Cardiac septum (tissue), 1 donor: ENCODE results near the gene PPP1R3D. TPM values are rescaled to one million over a fixed set of nuclear protein-coding genes. Genes with fewer than 3 reads are reported as not detected.
"Not testable (repeated sequence)": the region's sequence is repeated elsewhere in the genome, so short reads cannot be mapped to it uniquely, and the experiment has no call there.

Experiments
- DNase-seq: peaks from one replicate; pipeline ENCODE4 v3.0.0-alpha.2; 2020; ENCODE audit warnings: low spot score
- intact Hi-C: fragments of 100-400 bp; cut with DNase I; formaldehyde crosslinking; loops from one replicate; pipeline ENCODE4 v1.14.0; 2022
- long read RNA-seq: library from polyadenylated mRNA; unstranded; transcript quantifications from one replicate; pipeline ENCODE4 v2.0.0, GENCODE V29; 2021
- total RNA-seq: library from RNA; stranded (reverse); fragmentation: NEBNext Ultra II Directional; extraction: Animal tissue kit (Norgen Biotek cat#: 25700); gene quantifications from one replicate; pipeline ENCODE4 v1.2.1, GENCODE V29; 2021
- donor health status: DM: no; HTN: no; CAD: no.

Gene PPP1R3D, protein sequence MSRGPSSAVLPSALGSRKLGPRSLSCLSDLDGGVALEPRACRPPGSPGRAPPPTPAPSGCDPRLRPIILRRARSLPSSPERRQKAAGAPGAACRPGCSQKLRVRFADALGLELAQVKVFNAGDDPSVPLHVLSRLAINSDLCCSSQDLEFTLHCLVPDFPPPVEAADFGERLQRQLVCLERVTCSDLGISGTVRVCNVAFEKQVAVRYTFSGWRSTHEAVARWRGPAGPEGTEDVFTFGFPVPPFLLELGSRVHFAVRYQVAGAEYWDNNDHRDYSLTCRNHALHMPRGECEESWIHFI
- total RNA-seq: 7.2 TPM
- long read RNA-seq, transcript PPP1R3D-201 (1 exons, 3,630 nt): major isoform, 19 of 19 reads
- long read RNA-seq, partial matches to known transcripts: 0 of 19 reads
- long read RNA-seq, other reads (novel, unspliced or antisense): 0 of 19 reads

DNA sequence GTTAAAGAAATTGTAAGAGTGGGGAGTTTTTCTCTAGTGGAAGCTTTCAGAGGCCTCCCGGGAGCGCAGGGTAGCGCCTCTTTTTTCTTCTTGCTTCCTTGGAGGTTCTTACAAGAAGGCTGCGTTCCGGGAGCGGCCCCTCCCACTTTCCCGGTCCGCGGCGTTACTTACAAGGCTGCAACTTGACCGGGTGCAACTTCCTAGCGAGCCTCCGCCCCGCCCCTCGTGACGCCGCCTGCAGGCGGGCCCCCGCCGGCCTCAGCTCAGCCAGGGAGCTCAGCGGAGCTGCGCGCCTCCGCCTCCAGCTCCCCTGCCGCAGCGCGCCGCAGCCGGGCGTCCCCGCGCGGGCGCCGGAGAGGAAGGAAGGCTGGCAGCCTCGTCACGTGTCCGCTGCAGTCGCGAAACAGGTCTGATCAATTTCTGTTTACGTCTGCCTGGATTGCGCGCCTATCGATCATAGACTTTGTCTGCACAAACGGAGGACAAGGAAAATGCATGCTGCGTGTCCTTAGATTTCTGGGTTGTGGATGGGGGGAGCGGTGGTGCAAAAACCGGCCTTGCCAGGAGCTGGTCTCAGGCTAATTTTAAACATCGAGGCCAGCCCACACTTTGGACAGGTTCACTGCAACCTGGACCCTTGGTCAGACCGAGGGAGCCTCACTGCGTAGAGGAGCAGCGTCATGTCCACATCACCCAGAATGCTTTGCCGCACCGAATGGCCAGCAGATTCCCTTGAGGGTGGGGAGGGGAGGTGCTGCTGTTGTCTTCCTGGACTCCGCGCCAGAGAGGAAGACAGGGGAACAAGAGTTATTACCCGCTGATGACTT, at the start of gene PPP1R3D, which contains the start of gene FAM217B:
TSS of gene PPP1R3D (minus strand) at position 177 of the 827 bp plus-strand sequence. CDS start 374 bp downstream, outside the sequence.
TSS of gene FAM217B (plus strand) at position 261 of the 827 bp plus-strand sequence. CDS start 3,555 bp downstream, outside the sequence.
- intact Hi-C loops: loop anchor here (5.0 kb wide), 1 partner anchor 92 kb away; no protein-coding TSS in a partner anchor
- DNase-seq: peak; percentile 99

DNA sequence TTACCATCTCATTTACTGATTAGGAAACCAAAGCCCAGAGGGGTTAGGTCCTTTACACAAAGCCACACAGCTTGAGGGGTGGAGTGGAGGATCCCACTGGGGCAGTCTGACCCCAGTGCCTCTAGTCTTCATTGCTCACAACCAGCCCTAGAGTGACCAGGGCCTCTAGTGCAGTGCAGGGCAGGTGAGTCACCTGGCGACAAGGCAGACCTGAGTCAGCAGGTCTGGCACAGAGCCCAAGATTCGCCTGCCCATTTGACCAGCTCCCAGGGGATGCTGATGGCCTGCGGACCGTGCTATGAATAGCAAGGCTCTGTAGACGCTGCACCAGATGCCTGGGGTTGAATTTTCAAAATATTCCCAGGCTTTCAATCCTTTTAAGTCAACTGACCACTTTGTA, 48.0 kb upstream of the PPP1R3D start:
- intact Hi-C loops: no loop called here

GRCh38 chr20:59987135-59987534, 47.0 kb upstream of the PPP1R3D start:
- no peak for DNase-seq
- intact Hi-C loops: no loop called here

More for the DNA sequence above, 48.0 kb upstream of the PPP1R3D start:
- DNase-seq: no peak

GRCh38 chr20:59985864-59986263, 45.8 kb upstream of the PPP1R3D start:
- intact Hi-C loops: no loop called here
- DNase-seq: no peak

- intact Hi-C loops: no loop called here
- DNase-seq: no peak
Observed at GRCh38 chr20:59985164-59985563, 45.1 kb upstream of the PPP1R3D start.

DNA sequence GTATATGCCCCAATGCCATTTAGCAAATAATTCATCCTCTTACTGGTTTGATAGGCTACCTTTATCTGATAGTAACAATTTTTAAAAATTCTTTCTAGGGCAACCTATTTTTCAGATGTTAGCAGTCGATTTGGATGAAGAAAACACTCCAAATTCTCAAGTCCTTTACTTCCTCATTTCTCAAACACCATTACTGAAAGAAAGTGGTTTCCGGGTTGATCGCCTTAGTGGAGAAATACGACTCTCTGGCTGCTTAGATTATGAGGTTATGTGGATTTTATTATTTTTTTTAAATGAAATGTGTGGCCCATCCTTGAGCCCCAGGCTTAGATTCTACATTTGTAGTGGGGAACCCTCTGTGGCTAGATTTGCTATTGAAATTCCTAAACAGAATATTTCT, 44.4 kb upstream of the PPP1R3D start:
- intact Hi-C loops: no loop called here
- no peak for DNase-seq

- intact Hi-C loops: no loop called here
Observed at GRCh38 chr20:59983076-59983475, 43.0 kb upstream of the PPP1R3D start.

GRCh38 chr20:59977086-59977485, 37.0 kb upstream of the PPP1R3D start:
- no peak for DNase-seq

More at GRCh38 chr20:59983076-59983475, 43.0 kb upstream of the PPP1R3D start:
- no peak for DNase-seq

DNA sequence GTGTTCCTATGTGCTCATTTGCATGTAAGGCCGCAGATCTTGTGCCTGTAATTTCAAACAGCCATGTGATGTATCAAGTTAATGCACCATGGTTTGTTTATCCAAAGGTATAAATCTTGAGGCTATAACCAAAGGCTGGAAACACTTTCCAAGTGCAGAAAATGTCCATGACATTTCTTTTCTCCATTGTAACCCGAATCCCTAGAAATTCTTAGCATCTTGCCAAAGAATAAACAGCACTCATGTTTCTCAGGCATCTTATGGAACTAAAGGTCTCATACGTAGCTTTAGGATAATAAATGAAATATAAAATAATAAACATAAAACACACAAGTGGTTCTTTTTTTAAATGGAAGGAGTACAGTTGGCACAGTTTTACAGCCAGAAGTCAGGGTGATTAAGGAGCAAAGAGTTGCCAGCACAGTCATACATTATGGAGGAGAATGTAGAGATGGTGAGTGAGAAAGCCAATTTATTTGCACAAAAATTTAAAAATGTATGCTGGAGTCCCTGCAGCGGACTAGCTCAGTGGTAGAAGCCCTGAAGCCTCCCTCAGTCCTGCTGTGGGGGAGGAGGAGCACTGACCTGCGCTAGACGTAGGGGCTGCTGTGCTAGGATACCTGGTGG, 36.2 kb upstream of the PPP1R3D start:
- DNase-seq: no peak
- intact Hi-C loops: no loop called here

More at GRCh38 chr20:59977086-59977485, 37.0 kb upstream of the PPP1R3D start:
- intact Hi-C loops: no loop called here

DNA sequence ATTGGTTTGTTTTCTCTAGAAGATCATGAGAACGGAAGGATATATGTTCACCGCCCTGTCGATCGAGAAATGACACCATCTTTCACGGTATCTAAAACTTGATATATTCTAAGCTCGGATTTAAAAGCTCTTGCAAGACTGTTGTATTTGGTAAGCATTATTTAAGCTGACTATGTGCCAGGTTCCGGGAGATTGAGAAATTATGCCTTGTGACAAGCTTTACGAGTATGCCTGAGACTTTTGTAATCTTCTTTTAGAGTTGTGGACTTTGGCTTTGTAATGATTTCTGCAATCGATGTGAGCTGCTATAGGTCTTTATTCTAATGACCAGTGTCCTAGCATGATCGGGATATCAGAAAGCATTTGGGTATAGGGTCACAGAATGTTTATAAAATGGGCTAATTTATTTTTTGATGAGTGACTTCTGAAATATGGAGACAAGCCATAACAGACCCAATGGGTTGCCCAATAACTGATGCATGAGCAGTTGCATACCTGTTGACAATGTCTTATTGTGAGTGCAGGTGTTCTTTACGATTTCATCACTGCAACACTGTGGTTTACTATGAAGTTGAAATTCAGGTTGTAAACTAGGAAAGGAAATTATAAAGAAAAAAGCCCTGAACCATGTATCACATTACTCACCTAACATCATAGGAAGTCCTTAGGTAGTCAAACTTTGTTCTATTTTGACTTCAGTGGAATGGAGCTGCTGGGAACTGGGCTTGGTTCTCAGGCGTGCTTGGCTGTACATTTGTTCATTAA, 32.1 kb upstream of the PPP1R3D start:
- no peak for DNase-seq
- intact Hi-C loops: no loop called here

GRCh38 chr20:59971428-59971827, 31.3 kb upstream of the PPP1R3D start:
- DNase-seq: no peak
- intact Hi-C loops: no loop called here

GRCh38 chr20:59966428-59966827, 26.3 kb upstream of the PPP1R3D start:
- no peak for DNase-seq

DNA sequence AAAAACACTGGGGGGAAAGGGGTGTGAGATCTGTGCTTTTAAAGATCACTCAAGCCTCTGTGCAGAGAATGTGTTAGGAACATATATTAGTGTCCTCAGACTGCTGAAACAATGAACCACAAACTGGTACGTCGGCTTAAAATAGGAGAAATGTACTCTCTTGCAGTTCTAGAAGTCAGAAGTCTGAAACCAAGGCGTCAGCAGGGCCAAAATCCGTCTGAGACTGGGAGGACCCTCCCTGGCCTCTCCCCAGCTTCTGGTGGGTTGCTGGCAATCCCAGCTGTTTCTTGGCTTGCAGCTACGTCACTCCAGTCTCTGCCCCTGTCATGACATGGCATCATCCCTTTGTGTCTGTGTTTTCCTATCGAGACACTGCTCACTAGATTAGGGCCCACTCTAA, 22.1 kb upstream of the PPP1R3D start:
- no peak for DNase-seq
- intact Hi-C loops: no loop called here

More at GRCh38 chr20:59966428-59966827, 26.3 kb upstream of the PPP1R3D start:
- intact Hi-C loops: no loop called here

GRCh38 chr20:59961423-59961822, 21.3 kb upstream of the PPP1R3D start:
- DNase-seq: no peak

GRCh38 chr20:59958626-59959025, 18.5 kb upstream of the PPP1R3D start:
- DNase-seq: no peak
- intact Hi-C loops: no loop called here

More at GRCh38 chr20:59961423-59961822, 21.3 kb upstream of the PPP1R3D start:
- intact Hi-C loops: no loop called here

GRCh38 chr20:59958123-59958522, 18.0 kb upstream of the PPP1R3D start, which contains the start of gene CDH26:
TSS of gene CDH26 (plus strand) at chr20:59958423. CDS start at chr20:59958727, 304 bp downstream.
- DNase-seq: no peak
- intact Hi-C loops: no loop called here

- intact Hi-C loops: not testable (repeated sequence)
Observed at GRCh38 chr20:59957568-59957967, 17.5 kb upstream of the PPP1R3D start.

DNA sequence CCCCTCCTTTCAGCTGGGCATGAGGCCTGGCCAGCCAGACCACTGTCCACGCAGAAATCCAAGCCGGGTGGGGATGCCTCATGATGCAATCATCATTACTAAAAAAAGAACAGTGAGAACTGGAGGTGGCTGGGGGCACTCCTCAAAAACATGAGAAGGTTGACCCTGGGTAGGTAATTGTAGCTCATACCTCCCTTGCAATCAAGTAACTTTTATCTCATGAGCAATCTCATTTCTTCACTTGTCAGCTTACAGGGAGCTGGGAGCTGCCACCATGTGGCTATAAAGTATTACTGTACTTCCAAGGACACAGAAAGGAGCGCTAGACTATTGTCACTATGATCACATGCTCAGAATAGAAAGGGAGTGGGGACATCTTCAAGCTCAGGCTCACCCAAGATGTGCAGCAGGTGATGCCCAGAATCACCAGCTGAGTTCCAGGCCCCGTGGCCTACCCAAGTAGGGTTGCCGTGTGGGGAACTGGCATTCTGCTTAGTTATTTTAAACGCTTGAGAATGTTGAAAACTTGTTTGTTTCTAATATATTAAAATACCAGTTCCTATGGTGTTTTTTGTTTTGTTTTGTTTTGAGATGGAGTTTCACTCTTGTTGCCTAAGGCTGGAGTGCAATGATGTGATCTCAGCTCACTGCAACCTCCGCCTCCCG, 15.2 kb upstream of the PPP1R3D start:
- intact Hi-C loops: no loop called here
- no peak for DNase-seq

More at GRCh38 chr20:59957568-59957967, 17.5 kb upstream of the PPP1R3D start:
- DNase-seq: not testable (repeated sequence)
